Measurements from ENCODE around the gene KCNJ6.

- TF ChIP-seq EP300 (IDR thresholded peaks at IDR 0.05) (no peak), POLR2AphosphoS5 (IDR thresholded peaks at IDR 0.05) (no peak)
These were observed 241.0 kb downstream of the KCNJ6 start for GRCh38 chr21:37675202-37675801.
